Measurements from ENCODE around the gene FGFRL1.

FGFRL1 gene

DNA sequence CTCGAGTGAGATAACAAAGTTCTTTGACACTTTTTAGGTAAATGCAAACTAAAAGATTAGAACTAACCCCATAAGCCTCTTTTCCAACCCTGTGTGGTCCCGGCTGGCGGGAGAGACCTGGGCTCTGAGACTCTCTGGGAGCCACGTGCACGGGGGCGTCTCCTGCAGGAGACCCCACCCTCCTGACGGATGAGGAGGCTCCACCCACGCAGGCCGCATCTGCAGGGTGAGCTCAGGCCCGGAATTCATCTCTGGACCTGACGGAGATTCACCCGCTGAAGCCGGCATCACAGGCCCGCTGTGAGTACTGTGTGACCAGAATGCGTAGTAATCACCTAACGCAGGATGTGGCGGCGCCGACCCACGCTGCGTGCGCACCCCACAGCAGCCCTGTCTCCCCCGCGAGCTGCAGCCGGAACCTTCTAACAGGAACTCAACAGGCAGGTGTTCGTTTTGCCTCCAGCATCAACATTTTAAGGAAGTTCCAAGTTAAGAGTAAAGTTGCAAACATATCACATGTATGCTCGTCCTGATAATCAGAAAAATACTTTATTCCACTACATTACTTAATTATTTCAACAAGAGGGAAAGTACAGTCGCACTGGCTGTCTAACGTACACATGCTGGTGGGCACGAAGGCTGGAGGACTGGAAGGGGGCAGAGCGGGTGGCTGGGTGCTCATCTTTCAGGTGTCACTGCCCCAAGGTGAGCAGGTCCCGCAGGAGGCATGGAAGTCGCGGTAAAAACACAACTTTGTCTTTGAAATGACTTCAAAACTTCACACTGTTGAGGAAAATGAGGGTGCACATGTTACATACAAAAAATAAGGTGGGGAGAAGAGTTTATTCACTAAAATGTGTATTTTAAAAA is 44.5 kb downstream of the FGFRL1 start:
- no peak for DNase-seq

DNA sequence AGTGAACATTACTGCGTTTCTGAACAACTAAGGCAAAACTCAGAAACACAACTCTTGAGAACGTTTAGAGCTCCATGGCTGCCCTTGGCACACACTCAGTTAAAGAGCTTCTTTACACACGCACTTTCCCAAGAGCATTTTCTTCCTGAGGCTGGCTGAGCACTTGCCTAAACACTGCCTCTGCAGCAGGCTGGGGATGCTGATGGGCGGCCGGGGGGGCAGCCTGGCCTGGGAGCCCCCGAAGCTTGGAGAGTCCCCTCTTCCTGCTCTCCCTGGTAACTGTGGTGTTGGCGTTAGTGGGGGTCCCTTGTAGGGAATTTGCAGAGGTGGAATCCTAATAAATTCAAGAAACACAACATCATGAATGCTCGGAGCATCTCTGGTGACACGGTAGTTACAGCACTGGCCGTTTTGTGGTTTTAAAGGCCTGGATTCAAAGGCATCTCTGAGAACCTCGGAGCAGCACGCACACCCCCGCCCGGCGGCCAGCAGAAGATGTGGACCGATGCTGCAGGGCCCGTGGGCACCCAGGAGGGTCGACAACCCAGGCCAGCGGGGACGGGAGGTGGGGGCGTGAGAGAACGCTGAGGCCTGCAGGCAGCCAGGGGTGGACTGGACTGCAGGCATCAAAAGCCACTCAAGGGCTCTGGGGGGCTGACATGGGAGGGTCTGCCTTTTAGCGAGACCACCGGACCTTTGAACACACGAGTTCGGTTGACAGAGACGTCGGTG is 45.4 kb downstream of the FGFRL1 start:
- no peak for DNase-seq

DNA sequence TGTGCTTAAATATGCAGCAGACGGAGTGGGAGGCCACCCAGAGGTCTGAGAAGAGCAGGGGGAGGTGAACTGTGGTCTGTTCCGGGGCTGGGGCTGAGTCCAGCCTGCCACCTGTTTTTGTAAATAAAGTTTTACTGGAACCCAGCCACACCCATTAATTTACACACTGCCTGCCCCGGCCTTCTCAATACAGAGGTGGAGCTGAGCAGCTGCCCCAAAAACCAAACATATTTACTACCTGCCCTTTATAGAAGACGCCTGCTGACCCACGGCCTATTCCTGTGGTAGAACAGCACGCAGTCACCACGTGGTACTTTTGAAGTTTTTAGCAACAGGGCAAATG is 45.9 kb downstream of the FGFRL1 start:
- DNase-seq: no peak

DNA sequence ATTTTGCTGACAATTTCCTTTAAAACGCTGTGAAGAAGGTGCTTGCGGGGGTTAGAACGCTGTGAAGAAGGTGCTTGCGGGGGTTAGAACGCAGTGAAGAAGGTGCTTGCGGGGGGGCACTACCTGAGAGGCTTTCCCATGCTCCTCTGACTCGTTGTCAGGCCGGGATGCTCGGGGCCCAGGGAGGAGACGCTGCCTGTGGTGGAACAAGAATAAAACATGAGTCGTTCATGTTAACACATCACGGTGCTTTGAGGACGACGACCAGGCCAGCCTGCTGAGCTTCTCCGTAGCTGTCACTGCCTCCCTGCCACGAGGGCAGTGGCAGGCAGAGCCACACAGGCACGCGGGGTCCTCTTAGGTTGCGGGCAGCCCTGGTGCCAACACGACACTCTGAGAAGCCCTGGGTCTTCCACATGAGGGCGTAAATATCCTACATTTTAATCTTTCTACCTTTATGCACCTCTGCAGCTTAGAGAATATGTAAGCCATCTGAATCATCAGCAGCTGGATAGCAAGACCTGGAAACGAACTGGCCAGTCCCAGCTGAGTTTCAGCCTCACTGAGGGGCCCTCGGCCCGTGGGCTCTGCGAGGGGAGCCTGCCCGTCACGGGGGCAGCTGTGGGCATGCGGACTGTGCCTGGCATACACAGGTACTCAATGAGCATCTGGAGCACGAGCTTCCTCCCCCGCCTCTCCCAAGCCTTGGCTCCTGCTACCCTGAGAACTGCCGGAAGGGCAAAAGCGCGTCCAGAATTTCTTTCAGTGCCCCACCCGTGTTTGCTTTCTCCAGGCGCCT is 47.0 kb downstream of the FGFRL1 start:
- DNase-seq: no peak

DNA sequence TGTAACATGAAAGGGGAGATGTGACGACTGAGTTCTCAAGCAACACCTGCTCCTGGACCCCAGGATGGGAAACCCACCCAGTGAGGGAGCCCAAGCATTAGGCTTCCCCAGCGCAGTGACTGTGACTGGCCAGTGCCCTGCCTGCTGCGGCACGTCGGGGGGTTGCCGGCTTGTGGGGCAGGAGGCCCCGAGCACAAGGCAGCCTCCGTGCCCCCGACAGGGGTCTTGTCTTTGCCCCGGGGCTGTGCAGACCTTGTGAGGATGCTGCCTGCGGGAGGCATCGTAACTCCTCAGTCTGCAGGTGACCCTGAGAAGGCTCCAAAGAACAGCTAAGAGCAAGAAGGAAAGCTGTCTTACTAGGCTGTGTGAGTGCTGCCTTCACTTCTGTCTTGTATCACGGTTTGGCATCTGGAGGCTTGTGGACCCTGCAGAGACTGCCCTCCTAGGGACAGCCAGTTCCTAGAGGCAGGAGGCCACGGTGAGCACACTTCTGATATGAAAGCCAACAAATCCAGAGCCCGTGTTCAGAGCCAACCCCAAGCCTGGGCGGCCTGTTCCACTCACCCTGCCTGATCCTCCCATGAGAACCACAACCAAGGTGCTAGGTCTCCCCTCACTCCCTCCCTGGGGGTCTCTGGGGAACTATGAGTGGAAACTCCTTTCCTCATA is 47.7 kb downstream of the FGFRL1 start:
- no peak for DNase-seq

DNA sequence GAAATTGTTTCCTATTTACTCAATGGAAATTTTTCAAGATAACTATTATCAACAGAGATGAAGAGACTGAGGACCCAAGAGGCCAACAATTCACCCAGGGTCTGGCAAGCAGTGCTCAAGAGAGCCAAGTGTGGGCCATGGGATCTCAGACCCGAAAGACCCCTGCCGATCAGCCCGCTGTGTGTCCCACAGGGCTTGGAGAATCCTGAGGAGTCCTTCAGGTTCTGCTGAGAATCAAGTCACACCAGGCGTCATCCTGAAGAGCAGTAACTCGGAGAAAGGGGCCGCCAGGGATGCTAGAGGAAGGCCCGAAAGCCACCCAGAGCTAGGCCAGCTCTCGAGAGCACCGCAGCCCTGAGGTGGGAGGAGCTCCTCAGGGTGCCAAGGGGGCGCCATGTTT is 48.7 kb downstream of the FGFRL1 start:
- DNase-seq: no peak

DNA sequence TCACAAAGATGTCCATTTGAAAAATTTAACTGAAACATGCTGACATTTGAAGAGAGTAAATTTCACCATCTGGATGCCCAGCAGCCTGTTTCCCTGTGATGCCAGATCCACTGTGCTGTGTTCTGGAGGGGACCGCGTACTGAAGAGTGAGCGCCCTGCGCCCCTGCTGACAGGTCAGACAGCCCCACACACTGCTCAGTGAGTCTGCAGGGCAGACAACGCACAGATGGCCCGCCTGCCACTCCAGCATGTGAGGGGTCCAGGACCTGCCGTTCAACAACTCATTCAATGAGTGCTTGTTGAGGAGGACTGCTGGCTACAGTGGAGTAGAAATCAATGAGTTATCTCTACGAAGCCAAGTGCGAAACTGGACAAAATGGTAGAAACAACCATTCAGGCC is 49.2 kb downstream of the FGFRL1 start:
- DNase-seq: no peak

DNA sequence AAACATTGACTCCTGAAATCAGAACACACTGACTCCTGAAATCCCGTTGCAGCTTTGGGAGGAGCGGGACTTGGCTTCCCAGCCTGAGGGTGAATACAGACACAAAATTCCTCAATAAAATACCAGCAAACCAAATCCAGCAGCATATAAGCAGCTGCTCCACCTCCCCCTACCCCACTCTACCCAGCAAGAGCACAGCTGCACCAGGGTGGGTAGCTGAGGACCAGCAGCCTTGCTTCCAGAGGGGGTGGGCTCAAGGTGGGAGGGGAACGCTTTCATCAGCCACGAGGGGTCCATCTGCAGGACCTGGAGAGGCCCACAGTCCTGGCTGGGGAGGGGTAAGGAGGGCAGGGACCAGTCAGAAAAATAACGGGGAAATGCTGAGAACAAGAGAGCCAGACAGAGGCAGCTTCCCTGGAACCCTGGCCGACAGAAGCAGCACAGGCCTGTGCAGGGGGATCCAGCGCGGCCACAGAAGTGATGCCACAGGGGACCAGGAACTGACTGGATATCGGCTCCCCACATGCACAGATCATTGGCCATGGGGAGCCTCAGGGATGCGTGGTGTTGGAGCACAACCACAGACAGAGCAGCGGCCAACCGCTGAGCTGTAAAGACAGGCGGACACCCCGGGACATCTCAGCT is 49.8 kb downstream of the FGFRL1 start:
- DNase-seq: no peak

DNA sequence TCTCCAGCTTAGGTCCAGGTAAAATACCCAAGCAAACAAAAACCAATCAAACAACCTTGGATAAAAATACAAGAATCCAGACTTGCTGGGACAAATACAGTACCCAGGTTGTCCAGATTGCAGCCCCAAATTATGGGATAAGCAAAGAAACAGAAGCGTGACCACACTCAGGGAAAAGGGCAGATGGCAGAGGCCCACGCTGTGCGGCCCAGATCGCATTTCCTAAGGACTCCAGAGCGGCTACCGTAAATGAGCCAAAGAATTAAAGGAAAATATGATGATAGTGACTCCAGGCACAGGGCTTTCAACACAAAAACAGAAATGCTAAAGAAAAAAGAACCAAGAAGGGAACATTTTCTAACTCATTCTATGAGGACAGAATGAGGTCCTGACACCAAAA is 50.3 kb downstream of the FGFRL1 start:
- DNase-seq: no peak

DNA sequence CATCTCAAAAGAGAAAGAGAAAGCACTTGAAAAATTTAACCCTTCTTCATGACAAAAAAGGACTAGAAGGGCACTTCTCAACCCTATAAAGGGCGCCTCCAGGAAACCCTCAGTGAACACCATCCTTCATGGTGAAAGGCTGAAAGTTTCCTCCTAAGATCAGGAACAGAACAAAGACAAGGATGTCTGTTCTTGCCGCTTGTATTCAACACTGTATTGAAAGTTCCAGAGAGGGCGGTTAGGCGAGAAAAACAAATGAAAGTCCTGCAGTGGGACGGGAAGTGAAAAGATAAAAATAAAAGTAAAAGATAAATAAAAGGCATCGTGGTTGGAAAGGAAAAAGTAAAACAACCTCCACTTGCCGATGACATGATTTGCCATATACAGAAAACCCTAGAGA is 51.0 kb downstream of the FGFRL1 start:
- no peak for DNase-seq

DNA sequence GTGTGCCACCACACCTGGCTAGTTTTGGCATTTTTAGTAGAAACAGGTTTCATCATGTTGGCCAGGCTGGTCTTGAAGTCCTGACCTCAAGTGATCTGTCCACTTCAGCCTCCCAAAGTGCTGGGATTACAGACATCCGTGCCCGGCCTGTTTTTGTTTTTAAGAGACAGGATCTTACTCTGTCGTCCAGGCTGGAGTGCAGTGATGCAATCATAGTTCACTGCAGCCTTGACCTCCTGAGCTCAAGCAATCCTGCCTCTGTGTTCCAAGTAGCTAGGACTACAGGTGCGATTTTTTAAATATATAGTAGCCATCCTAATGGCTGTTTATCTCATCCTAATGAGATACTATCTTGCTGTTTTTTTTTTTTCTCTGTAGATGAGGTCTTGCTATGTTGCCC is 54.3 kb downstream of the FGFRL1 start:
- DNase-seq: no peak

DNA sequence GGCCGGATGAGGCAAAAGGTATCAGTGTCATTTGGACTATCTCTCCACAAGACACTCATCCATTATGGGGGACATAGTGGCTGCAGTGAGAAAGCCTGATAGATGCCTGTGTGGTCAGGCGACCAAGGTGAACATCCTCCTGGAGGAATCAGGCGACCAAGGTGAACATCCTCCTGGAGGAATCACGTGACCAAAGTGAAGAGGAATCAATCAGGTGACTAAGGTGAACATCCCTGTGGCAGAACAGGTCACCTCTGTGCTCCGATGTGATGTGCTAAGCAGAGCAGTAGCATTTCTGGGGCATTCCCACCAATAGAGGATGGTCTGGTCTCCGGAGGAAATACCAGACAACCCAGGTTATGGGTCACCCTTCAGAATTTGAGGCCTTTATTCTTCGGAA is 58.0 kb downstream of the FGFRL1 start:
- DNase-seq: no peak

DNA sequence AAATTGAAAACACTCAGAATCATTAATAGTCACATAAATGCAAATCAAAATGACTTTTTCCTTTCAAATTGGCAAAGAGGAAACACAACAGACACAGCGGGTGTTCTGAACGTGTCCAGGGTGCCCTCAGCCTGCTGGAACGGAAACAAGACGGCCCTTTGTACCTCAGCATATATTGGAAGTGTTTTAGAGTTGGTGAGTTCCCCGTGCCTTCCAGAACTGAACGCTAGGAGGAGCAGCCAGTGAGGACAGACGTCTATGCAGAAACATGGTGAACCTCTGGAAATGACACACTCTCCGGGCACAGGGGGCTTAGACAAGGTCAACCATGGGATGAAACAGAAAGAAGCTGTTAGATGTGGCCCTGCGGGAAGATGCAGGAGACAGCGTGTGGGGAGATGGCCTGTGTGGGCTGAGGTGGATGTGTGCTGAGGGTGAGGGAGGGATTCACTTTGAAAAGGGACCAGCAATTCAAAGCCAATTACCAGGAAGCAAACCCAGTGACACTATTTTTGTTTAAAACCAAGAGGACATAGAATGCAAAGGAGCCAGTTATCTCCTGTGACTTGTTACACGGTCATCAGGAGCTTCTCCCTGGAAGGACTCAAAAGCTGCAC is 61.5 kb downstream of the FGFRL1 start:
- no peak for DNase-seq

DNA sequence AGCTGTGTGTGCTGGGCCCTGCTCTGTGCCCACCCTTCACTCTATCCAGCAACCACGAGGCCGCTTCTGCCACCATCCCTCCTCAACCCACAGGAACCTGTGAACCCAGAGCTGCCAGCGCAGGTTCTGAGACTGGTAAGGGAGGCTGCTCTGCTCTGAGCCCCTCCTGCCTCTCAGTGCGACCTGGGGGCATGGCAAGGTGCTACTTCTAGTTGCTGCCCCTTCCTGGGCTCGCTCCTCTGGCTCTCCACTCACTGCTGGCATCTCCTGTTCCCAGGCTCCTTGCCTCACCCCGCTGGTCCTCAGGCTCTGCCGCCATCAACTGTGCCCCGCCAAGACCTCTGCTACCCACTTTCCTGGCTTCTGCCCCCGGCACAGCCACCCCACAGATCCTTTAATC is 62.7 kb downstream of the FGFRL1 start:
- DNase-seq: no peak

DNA sequence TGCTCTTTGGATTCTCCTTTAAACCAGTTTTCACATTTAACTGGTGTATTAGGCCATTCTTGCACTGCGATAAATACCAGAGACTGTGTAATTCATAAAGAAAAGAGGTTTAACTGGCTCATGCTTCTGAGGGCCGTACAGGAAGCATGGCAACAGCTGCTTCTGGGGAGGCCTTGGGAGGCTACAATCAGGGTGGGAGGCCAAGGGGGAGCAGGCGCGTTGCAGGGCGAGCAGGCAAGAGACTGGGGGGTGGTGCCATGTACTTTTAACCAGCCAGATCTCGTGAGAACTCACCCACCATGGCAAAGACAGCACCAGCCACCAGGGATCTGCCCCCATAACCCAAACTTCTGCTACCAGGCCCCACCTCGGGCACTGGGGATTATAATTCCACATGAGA is 63.8 kb downstream of the FGFRL1 start:
- no peak for DNase-seq

DNA sequence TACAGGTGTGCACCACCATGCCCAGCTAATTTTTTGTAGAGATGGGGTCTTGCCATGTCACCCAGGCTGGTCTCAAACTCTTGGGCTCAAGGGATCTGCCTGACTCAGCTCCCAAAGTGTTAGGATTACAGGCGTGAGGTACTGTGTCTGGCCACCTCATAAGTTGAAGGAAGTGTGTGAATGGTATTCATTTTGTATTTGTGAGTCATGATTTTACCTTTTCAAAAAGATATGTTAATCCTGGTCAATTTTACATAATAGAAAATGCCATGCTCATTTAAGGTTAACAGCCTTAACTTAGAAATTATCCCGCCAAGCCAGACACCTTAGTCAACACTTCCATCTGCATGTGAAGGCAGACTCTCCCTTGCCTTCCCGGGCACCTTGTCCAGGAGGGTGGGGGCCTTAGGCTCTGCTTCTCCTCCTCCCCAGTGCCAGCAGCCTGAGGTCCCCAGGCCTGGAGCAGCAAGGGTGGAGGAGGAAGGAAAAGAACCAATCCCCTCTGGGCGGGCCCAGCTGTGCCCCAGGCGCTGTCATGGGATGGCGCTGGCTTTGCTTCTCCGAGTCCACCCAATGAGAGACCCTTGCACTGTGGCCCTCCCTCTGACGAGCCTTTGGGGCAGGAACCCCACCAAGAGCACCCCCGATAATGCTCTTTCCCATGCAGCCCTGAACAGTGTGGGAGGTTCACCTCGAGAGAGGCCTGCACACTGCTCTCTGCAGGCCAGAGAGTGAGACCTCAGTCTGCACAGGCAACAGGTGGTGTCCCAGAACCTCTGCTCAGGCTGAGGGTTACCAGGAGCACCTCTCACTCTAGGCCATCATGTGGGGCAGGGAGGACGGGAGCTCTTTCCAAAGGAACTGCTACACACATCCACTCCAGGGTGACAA is 64.6 kb downstream of the FGFRL1 start:
- DNase-seq: no peak

Measured in NCI-H187 (cell line).